NCI-H446 treated with DMSO at 0.1 percent for 48 hours (cell line): ENCODE measurements around the gene WDR72.
"Not testable (repeated sequence)": the region's sequence is repeated elsewhere in the genome, so short reads cannot be mapped to it uniquely, and the experiment has no call there.

Experiments used
- DNase-seq: peaks from one replicate; lab custom pipeline; 2025; lab: John Stamatoyannopoulos, UW

Gene WDR72

DNA sequence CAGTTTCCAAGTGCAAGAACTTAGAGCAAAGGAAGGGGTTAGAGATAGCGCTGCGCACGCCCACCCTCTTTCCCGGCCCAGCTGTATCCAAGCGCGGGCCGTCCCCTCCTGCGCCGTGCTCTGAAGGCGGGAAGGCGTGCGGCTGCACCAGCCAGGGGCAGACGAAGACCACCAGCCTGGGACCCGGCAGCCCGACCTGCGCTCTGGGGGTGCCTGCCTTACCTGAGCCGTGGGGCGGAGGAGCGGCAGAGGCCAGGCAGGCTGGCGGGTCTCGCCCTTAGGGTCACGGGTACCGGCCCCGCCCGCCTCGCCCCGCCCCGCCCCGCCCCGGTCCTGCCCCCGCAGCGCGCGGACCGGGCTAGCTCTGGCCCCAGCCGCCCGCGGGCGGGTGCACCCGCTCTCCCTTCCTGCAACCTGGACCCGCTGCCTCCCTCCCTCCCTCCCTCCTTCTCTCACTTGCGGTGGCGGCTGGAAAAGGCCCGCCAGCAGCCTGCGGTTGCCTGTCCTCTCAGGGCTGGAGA lies at the start of gene WDR72:
TSS of gene WDR72 (minus strand) at position 253 of the 521 bp plus-strand sequence. CDS start 26,514 bp downstream, outside the sequence.
- no peak for DNase-seq

DNA sequence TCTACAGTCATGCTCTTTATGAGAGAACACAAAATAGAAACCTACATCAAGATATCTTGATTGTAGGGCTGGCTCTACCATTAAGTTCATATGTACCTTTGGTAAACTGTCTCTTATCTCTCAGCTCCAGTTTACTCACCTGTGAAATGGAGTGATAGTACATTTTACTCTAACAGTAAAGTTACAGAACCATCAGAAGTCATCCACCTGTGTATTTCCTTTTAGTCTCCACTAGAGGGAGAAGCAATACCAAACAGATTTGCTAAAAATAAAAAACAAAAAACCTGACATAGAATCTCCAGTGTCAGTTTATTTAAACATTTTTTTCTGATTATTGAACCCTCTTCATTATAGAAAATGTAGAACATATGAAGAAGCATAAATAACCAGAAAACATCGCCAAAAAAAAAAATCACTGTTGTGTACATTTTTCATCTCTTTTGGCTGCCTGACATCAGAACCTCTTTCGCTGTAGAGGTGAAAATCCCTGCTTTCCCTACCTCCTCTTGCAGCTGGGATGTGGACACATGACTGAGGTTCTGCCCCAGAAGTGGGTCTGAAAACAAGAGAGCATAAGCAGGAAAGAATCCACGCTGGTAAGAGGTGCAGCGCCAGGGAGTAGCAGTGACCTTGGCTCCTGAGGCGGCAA lies 48.7 kb upstream of the WDR72 start:
- peak; percentile 4 for DNase-seq

DNA sequence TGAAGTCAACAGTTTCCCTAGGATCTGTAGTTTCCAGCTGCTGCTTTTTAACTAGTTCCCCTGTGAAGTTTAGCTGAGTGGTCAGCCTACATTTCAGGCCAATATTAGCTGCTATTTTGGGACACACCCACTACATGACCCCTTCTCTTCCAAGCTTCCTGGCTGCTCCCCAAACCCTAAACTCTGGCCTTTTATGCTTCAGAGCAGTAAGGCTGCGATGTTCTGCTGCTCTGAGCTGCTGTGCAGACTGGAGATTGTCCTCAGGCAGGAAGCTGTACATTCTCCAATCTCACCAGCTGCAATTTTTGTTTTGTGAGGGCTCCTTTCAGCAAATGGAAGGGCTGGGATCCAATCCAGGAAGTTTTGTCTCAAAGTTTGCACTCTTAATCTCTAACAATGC lies 48.0 kb upstream of the WDR72 start:
- no peak for DNase-seq

DNA sequence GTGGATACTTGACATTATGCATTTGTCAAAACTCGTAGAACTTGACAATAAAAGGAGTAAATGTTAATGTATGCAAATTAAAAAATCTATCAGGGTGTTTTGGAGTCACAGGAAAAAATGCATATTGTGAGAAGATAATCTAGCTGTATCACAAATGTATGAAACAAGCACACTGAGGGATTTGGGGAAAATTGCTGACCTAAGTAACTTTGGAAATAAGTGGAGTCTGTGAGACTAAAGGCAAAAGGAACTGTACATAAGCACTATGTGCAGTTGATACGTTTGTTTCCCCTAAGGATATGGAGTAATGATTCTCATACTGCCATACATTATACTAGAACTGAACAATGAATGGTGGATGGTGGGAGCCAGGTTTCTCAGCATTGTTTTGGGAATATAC lies 43.2 kb upstream of the WDR72 start:
- DNase-seq, result no peak

DNA sequence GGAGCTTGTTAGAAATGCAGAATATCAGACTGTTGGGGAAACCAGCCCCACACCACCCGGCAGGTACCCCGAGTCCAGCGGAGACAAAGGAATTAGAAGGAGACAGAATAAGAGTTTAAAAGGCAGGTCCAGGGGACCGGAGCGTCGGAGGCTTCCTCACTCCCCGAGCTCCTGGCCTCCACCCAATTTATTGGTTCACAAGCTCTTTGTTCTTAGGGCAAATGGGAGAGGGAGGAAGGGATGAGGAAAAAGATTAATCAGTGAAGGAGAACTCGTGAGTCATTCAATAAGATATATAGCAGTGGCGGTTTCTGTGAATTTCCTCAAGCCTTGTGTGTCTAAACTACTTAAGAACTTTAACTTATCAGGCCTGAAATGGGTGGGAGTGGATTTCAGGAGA lies 32.1 kb upstream of the WDR72 start:
- no peak for DNase-seq

DNA sequence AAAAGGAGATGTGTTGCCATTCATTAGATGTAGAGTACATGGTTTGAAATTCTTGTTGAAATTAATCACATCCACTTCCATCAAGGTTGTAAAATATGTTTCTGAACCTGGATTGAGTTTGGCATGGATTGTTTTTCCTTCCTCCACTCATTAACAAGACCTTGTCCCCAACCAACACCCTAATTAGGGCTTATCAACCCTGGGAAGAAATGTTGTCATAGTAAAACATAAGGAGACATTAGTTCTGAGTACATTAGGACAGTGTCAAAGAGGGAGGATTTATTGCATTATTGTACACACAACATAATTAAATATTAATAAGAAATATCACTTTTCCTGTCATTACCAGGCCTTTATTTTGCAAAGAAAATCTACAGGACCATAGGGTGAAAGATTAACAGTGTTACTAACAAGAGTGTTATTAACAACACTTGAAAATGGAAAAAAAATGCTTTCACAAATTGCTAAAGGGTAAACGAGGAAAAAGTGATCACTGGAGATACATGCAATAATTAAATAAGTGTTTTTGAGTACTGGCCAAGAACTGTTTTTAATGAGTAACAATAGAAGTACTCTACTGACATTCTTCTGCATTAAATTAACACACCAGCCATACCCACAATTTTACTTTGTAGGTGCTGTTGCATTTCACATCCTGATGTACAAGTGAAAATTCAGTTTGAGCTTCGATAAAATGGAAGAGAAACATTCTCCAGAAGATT lies 30.4 kb upstream of the WDR72 start:
- no peak for DNase-seq

DNA sequence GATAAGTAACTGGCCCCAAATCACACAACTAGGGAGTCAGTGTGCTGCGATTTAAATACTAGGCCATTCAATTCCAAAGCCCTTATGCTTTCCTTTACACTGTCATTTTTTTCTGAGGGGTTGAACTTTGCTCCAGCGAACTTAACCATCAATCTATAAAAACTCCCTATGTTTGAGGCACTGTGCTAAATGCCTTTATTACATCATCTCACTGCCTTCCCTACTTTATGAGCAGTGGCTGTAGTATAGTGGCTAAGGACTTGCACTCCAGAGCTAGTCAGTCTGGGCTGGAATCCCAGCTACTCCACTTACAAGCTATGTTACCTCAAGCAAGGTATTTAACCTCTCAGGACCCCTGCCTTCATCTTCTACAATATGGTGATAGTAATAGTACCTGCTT lies 26.9 kb upstream of the WDR72 start:
- DNase-seq, result no peak

DNA sequence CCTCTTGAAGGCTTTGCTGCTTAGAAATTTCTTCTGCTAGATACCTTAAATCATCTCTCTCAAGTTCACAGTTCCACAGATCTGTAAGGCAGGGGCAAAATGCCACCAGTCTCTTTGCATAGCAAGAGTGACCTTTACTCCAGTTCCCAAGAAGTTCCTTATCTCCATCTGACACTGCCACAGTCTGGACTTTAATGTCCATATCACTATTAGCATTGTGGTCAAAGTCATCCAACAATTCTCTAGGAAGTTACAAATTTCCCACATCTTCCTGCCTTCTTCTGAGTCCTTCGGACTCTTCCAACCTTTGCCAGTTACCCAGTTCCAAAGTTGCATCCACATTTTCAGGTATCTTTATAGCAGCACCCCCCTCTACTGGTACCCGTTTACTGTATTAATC lies 25.8 kb upstream of the WDR72 start:
- DNase-seq, result not testable (repeated sequence)

DNA sequence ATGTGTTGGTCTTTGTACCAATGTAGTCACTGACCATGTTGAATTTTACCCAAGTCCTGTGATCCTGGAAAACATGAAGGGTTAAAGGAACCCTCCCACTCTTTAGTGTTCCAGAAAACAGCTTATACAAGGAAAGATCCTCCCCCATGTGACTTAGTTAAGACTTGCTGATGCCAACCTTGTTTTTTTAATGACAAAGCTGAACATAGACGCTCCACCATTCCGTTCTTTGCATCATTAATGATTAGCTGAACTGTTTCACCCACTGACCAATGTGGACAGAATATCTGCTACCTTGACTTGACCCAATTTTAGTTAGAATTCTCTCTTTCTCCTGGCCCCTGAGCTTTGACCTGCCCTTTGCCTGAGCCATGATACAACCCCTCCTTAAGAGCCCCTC lies 3.5 kb upstream of the WDR72 start:
- DNase-seq, result no peak

DNA sequence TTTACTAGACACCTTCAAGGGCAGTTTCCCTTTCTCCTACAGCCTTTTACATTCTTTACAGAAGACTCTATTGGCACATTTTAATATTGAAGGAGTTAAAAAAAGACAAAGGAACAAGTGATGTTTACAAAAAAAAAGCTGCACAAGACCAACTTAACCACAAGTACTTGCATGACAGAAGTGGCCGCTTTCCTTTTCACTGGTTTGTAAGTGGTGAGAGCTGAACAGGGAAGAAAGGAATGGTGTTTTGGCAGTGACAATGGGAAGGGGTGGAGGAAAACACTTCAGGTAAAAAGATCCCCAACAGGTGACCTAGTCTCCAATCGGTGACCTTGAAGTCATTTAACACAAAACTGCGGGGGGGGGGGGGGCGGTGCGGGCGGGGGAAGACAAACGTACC lies 1.1 kb downstream of the WDR72 start:
- no peak for DNase-seq

DNA sequence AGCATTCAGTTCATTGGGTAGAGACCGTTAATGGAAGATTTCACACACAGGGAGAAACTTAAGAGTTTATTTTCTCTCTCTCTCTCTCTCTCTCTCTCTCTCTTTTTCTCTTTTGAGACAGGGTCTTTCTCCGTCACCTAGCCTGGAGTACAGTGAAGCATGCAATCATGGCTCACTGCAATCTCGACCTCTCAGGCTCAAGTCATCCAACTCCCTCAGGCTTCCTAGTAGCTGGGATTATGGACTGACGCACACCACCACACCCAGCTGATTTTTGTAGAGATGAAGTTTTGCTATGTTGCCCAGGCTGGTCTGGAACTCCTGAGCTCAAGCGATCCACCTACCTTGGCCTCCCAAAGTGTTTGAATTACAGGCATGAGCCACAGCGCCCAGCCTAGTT lies 1.6 kb downstream of the WDR72 start:
- no peak for DNase-seq

DNA sequence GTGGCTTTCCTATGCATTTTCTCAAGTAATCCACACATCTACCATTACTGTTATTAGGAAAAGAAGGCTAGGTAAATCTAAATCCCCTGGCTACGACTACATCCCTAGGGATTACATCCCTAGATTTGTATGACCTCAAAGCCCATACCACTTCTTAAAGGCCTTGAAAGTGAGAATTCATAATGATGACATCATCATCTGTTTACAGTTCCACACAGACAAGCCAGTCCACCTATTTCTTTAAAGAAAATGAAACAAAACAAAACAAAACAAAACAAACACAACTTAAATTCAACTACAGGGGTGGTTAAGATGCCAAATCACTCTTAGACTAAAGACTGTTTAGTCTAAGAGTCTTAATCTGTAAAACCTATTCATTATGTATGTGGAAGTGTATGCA lies 5.7 kb downstream of the WDR72 start:
- DNase-seq, result no peak

DNA sequence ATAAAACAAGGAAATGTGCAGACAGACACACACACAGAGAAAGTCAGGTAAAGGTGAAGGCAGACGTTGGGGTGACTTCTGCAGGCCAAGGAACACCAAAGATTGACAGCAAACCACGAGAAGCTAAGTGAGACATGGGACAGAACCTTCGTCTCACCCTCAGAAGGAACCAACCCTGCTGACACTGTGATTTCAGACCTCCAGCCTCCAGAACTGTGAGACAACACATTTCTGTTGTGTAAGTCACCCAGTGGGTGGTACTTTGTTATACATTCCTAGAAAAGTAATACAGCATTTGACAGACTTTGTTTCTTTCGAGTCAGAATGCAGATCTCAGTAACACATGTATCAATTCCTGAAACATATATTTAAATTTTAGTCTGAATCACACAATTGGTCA lies 7.1 kb downstream of the WDR72 start:
- no peak for DNase-seq

DNA sequence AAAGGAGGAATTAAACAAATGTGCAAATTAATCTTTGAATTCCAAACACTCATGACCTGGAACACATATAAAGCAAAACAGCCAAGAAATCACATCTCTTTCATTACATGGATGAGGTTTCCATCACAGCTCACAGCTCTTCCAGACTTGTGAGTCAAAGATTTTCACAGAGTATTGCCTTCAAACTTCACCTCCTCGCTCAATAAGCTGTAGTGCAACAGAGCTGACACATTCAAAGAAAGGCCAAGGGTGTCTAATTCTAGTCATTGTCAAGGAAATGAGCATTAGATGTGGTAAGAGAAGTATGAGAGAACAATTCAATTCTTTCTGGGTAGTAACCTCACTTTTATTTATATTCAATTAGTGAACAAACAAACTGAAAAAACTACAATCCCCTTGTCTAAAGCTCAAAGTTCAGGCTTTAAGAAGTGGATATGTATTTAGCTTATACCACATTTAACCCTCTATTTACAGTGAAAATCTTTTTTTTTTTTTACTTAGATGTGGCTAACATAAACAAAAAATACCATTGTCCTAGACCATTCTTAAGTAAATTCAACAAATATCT lies 11.9 kb downstream of the WDR72 start:
- no peak for DNase-seq

DNA sequence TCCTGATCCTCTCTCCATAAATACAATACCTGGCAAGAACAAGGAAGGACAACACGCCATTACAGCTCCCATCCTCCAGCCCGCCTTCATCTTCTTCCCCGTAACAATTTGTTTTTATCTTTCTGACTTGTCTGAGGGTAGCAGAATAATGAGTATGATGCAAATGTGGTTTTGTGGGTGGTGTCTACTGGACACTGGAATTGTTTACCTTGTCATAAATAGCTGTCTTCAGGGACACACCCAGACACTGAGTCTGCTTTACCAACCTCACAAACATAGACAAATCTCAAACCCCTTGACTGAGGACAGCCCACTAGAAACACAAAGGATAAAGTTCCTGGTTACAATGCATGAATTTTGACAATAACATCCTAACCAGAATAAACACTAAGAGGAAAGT lies 13.4 kb downstream of the WDR72 start:
- DNase-seq, result no peak

DNA sequence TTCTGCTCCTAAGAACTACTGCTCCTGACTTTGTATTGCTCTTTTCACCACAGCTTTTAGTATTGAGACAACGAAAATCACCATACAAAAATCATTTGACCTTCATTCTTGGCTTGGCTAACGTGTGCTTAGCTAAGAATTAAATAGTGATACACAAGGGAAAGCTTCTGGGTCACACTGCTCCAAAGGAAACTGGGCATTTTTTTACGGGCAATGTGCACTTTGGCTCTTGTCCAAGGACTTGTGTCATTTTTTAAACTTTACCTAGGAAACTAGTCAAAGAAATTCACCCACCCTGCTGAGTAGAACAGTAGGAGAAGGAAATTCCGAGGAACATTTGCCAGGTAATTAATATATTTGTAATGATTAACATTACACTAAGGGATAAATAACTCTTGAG lies 19.8 kb downstream of the WDR72 start:
- no peak for DNase-seq

DNA sequence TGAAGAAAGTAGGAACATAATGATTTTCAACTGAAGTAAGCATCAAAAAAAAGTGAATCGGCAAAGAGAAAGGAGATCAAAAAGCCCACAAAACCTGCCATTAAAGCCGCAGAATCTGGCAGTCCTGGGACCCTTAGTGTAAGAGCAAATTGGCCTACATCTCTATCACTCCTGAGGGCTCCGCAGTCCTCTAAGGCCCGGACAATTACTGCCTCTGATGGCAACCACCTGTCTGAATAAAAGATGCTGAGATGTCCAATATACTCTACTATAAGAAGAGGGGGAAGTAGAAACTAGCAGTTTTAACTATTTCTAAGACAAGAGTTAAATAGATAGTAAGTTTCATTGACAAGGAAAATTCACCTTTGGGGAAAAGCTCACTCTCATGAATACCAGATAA lies 20.3 kb downstream of the WDR72 start:
- DNase-seq, result no peak

DNA sequence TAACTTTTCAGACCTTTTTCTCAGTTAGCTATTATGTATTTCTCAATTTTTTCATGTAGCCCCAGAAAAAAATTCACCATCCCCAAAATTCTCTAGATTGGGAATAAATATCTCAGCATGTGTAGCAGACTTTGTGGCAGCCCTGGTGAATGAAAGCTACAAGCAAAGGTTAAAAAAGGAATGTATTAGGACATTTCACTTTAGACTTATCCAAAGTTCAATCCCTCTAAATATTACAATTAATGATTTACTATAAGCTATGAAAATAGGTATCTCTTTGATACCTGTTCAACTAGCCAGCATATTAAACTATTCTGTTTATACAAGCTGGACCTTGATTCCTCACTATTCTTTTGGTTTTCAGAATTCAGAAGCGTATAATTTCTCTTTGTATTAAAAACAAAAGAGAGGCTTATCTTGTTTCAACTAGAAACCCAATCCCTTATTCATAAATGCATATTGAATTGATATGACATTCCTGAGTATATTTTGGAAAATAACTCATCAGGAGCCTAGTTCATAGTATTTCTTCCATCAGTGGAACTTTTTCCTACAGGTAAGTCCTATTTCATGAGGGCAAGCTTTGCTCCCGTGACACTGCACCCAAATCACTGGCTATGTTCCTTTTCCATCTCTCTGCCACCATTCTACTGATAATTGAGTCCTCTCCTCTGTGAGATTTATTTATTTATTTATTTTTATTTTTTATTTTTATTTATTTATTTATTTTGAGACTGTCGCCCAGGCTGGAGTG lies 38.0 kb downstream of the WDR72 start:
- DNase-seq, result no peak

DNA sequence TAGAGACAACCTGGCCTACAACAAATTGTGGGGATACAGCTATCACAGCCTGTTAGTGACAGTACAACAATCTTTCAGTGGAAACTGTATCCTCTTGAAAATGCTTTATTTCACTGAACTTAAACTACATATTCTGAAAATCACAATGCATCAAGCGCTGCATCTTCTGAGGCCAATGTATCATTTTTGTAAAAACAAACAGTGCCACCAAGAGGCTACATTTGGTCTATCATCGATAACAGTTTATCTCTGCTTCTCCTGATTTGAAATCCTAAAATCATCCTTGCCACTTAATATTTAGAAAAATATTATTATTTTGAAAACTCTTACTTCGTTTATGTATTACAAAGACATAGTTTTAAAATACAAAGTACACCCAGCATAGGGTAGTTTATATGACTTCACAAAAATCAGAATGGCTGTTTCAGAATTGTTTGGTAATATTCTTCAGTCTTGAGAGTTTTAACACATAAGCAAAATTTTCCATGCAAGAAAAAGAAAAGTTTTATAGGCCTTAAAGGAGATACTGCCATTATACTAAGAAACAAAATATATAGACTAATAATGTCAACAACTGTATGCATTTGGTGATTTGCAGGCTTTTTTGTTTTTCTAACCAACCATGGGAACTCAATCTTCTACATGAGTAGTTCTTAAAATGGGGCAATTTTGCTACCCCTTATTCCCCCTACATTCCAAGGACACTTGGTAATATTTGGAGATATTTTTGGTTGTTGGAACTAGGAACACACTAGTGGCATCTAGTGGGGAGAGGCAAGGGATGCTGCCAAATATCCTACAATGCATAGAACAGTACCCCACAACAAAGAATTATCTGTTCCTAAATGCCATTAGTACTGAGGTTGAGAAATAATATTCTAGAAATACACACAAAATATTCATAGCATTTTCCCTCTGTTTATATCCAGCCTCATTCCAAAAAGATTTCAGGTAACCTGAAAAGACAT lies 42.3 kb downstream of the WDR72 start:
- DNase-seq, result peak; percentile 42

DNA sequence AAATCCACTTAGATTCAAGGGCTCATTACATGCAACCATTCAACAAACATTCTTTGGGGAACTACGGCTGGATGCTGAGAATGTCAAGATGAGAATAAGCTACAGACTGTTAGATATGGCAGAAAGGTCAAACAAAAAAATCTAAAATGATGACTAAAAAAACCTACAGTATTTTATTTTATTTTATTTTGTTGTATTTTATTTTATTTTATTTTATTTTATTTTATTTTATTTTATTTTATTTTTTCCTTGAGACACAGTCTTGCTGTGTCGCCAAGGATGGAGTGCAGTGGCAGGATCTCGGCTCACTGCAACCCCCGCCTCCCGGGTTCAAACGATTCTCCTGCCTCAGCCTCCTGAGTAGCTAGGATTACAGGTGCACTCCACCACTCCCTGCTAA lies 46.2 kb downstream of the WDR72 start:
- no peak for DNase-seq

DNA sequence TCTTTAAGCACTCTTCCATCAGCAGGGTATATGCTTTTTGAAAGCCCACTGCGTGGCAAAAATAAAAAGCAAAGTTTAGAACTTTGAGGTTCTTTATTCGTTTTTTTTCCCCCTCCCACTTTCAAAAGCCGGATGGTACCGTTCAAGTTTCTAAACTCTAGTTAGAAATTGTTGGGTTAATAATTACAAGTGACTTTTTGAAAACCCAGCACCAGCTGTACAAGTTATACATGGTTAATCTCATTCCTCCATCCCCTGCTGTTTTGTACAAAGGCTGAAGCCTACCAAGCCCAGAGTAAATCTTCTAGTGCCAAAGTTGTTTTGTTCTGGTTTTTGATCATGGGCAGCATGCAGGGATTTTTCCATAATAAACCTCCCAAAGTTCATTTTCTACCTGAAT lies 48.6 kb downstream of the WDR72 start:
- DNase-seq, result peak; percentile 77
